22Rv1 (cell line): Measurements from ENCODE around the gene TMTC1.

Experiments
- H3K27ac ChIP-seq: fragments of 450-650 bp; 2 replicates; pipeline ENCODE4 v1.5.1; 2017
- CTCF ChIP-seq: fragments of 450-650 bp; IDR thresholded peaks from 2 replicates; pipeline ENCODE4 v1.5.1; 2017; ENCODE audit warnings: mild to moderate bottlenecking
- ZFX ChIP-seq: fragments of 450-650 bp; IDR thresholded peaks from 2 replicates; pipeline ENCODE4 v1.6.1; 2017; ENCODE audit warnings: antibody characterized with exemption, borderline replicate concordance

Gene TMTC1

GRCh38 chr12:29610473-29611170 lies 173.1 kb downstream of the TMTC1 start:
- TF ChIP-seq ZFX (no peak), CTCF (no peak)
- H3K27ac ChIP-seq: no peak overlapping the region

DNA sequence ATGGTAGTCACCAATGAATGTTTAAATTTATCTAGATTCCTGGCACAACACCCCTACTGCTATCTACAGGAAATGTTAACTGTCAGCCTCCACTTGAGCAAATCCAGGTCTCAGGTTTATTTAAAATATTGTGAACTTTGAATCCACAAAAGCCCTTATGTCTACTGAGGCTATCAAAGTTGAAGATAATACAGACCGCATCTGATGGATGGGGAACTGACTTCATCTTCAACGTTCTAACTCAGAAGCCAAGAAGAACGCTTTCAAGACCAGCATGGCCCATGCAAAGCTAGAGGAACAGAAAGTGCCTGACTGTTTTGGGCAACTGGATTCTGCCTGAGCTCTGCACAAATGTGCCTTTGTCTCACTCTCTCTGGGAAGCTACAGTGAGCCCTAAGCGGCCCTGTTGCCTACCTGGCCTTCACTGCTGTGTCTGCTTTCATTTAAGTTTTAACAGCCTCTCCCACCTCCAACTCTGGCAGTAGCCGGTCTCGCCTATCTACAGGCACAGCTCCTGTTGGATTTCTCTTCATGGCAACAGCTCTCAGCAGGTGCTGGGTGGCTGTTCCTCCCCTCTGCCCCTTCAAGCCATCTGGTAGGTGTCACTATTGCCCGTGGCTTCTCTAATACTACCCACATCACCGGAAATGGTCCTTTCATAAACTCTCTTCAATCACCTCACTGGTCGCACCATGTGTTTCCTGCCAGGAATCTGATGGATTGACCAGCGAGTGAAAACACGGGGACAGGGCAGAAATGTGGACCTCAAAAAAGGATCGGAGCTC lies 174.1 kb downstream of the TMTC1 start:
- H3K27ac ChIP-seq: no peak overlapping the region
- TF ChIP-seq CTCF: no peak
- no peak for TF ChIP-seq ZFX

- H3K27ac ChIP-seq: no peak overlapping the region
- TF ChIP-seq ZFX (no peak), CTCF (no peak)
Observed at GRCh38 chr12:29608581-29608980, 175.2 kb downstream of the TMTC1 start.

- TF ChIP-seq ZFX (no peak), CTCF (no peak)
- H3K27ac ChIP-seq: no peak overlapping the region
Observed at GRCh38 chr12:29599381-29599780, 184.4 kb downstream of the TMTC1 start.

GRCh38 chr12:29595071-29595755 lies 188.5 kb downstream of the TMTC1 start:
- TF ChIP-seq ZFX (no peak), CTCF (no peak)
- no peak overlapping the region for H3K27ac ChIP-seq

GRCh38 chr12:29593001-29593400 lies 190.7 kb downstream of the TMTC1 start:
- TF ChIP-seq ZFX (no peak), CTCF (no peak)
- no peak overlapping the region for H3K27ac ChIP-seq
